Panc1 (cell line): ENCODE results near the gene TMEM247. TPM values are rescaled to one million over a fixed set of nuclear protein-coding genes. Genes with fewer than 3 reads are reported as not detected.

Experiments used
- ATAC-seq: fragments of 200-7000 bp; cut with Tn5 transposase; 2 replicates; pipeline ENCODE4 v1.9.1; 2020; ENCODE audit warnings: mild to moderate bottlenecking, moderate library complexity
- BruUV-seq: library from RNA; stranded (reverse); fragments of 400-500 nt; replicated peaks from 2 replicates; lab custom pipeline; 2021; lab: Mats Ljungman, UMichigan
- CTCF ChIA-PET: fragments of 300-600 bp; sonication (Branson Sonifier 250); formaldehyde crosslinking; loops from one replicate; lab custom pipeline; 2022; ENCODE audit warnings: antibody characterized with exemption; lab: Charles Lee
- POLR2A ChIA-PET: fragments of 300-600 bp; sonication (Branson Sonifier 250); formaldehyde crosslinking; loops from one replicate; lab custom pipeline; 2022; ENCODE audit warnings: antibody characterized with exemption; lab: Charles Lee
- DNase-seq: peaks from one replicate; pipeline ENCODE4 v3.0.0-alpha.2; 2010; ENCODE audit warnings: low read depth, low spot score
- H3K27ac ChIP-seq: 2 replicates; pipeline ENCODE4 v1.5.1; 2011; ENCODE audit warnings: mild to moderate bottlenecking, low read length, inconsistent platforms
- H3K27me3 ChIP-seq: fragments of 200-500 bp; sonication (Bioruptor generic); 2 replicates; pipeline ENCODE4 v1.6.0; 2014; ENCODE audit warnings: low read length, inconsistent platforms; ENCODE audit not compliant: control insufficient read depth, insufficient read depth
- H3K36me3 ChIP-seq: fragments of 200-500 bp; sonication (Bioruptor generic); 2 replicates; pipeline ENCODE4 v1.5.1; 2014; ENCODE audit warnings: inconsistent platforms, mild to moderate bottlenecking, low read length, moderate library complexity; ENCODE audit not compliant: control insufficient read depth, insufficient read depth
- H3K4me1 ChIP-seq: 2 replicates; pipeline ENCODE4 v1.5.1; 2011; ENCODE audit warnings: inconsistent platforms, mild to moderate bottlenecking, low read length, moderate library complexity; ENCODE audit not compliant: control insufficient read depth, insufficient read depth
- H3K4me3 ChIP-seq, 2 experiments: 2 replicates each; pipeline ENCODE4 v1.5.1; 2011 to 2012; ENCODE audit warnings: low read depth in 2 of 2, low read length in 2 of 2, mild to moderate bottlenecking in 2 of 2, inconsistent platforms in 1 of 2, moderate library complexity in 1 of 2
- H3K9me3 ChIP-seq: fragments of 200-500 bp; sonication (Bioruptor generic); 2 replicates; pipeline ENCODE4 v1.5.1; 2014; ENCODE audit warnings: low read depth, mild to moderate bottlenecking, inconsistent platforms, low read length, moderate library complexity; ENCODE audit not compliant: control insufficient read depth, insufficient read depth
- CTCF ChIP-seq: fragments of 450-650 bp; IDR thresholded peaks from 2 replicates; pipeline ENCODE4 v1.5.1; 2017; ENCODE audit warnings: mild to moderate bottlenecking
- POLR2AphosphoS5 ChIP-seq: IDR thresholded peaks from 2 replicates; pipeline ENCODE4 v1.6.1; 2012; ENCODE audit warnings: mild to moderate bottlenecking, low read depth, low read length, moderate library complexity
- REST ChIP-seq, 2 experiments: IDR thresholded peaks; 2 replicates each; pipeline ENCODE4 v1.6.1; 2011 to 2012; ENCODE audit warnings: low read depth in 2 of 2, control low read depth in 1 of 2, low read length in 1 of 2, mild to moderate bottlenecking in 1 of 2, moderate library complexity in 1 of 2; ENCODE audit not compliant: insufficient read depth in 1 of 2
- SIN3A ChIP-seq: IDR thresholded peaks from 2 replicates; pipeline ENCODE4 v1.6.1; 2012; ENCODE audit warnings: low read depth, mild to moderate bottlenecking, low read length, moderate library complexity, borderline replicate concordance; ENCODE audit not compliant: insufficient read depth
- TCF7L2 ChIP-seq: IDR thresholded peaks from 2 replicates; pipeline ENCODE4 v1.6.1; 2011; ENCODE audit warnings: mild to moderate bottlenecking, low read depth, low read length, inconsistent platforms
- in situ Hi-C: cut with HindIII; loops from 2 replicates; pipeline ENCODE4 v1.10.0; 2016; ENCODE audit warnings: low sequenced_read_pairs, low pct_unique_long_range_greater_than_20kb
- intact Hi-C: fragments of 100-400 bp; cut with micrococcal nuclease; formaldehyde crosslinking; loops from one replicate; pipeline ENCODE4 v1.10.0; 2022; ENCODE audit not compliant: unreplicated experiment
- total RNA-seq: library from RNA; stranded (reverse); gene quantifications from one replicate; pipeline ENCODE4 v1.2.1, GENCODE V29; 2021; ENCODE audit not compliant: unreplicated experiment

The TMEM247 gene
- total RNA-seq, 1 experiment from 2014 or later = not detected

GRCh38 chr2:46446871-46447568 is 32.3 kb upstream of the TMEM247 start:
- TF ChIP-seq REST (IDR thresholded peaks at IDR 0.05; ENCODE audit: insufficient read depth in 1 of 2, low read depth in 2 of 2, low read length in 1 of 2) (no peak), CTCF (no peak), POLR2AphosphoS5 (no peak), TCF7L2 (no peak), SIN3A (no peak)

GRCh38 chr2:46447649-46448048 is 31.7 kb upstream of the TMEM247 start:
- no peak overlapping the region for H3K27ac ChIP-seq
- CTCF ChIA-PET = no interaction called here
- in situ Hi-C loops = no loop called here
- no peak overlapping the region for H3K4me3 ChIP-seq
- no peaks in the 10 kb centered on the region for H3K4me1 ChIP-seq
- POLR2A ChIA-PET = no interaction called here
- DNase-seq (no peak), ATAC-seq (no peak)
- H3K9me3 ChIP-seq = no peaks in the 10 kb centered on the region
- no peak for TF ChIP-seq POLR2AphosphoS5
- TF ChIP-seq CTCF = no peak
- no peak for TF ChIP-seq SIN3A
- TF ChIP-seq TCF7L2 = no peak
- no peak for TF ChIP-seq REST (IDR thresholded peaks at IDR 0.05; ENCODE audit: insufficient read depth in 1 of 2, low read depth in 2 of 2, low read length in 1 of 2)
- H3K36me3 ChIP-seq = no peaks in the 10 kb centered on the region
- no TSS peak for BruUV-seq
- intact Hi-C loops = no loop called here
- no peaks in the 10 kb centered on the region for H3K27me3 ChIP-seq

More at GRCh38 chr2:46446871-46447568, 32.3 kb upstream of the TMEM247 start:
- intact Hi-C loops = no loop called here
- no peak overlapping the region for H3K4me3 ChIP-seq
- H3K4me1 ChIP-seq = no peaks in the 10 kb centered on the region
- POLR2A ChIA-PET = no interaction called here
- no peaks in the 10 kb centered on the region for H3K9me3 ChIP-seq
- in situ Hi-C loops = no loop called here
- CTCF ChIA-PET = no interaction called here
- no peaks in the 10 kb centered on the region for H3K27me3 ChIP-seq
- H3K27ac ChIP-seq = no peak overlapping the region
- BruUV-seq = no TSS peak
- no peak for DNase-seq
- ATAC-seq = no peak
- no peaks in the 10 kb centered on the region for H3K36me3 ChIP-seq
